GM12878 (cell line): Measurements from ENCODE around the gene C16orf95. TPM values are rescaled to one million over a fixed set of nuclear protein-coding genes. Genes with fewer than 3 reads are reported as not detected.

Source experiments
- NBN ChIP-seq: fragments of 450-650 bp; IDR thresholded peaks from 2 replicates; pipeline ENCODE4 v1.6.1; 2016
- SUPT20H ChIP-seq: IDR thresholded peaks from 2 replicates; pipeline ENCODE4 v1.6.1; 2011; ENCODE audit warnings: low read depth, mild to moderate bottlenecking, low read length, moderate library complexity, borderline replicate concordance; ENCODE audit not compliant: control insufficient read depth
- ZNF622 ChIP-seq: fragments of 450-650 bp; IDR thresholded peaks from 2 replicates; pipeline ENCODE4 v1.6.1; 2017; ENCODE audit warnings: mild to moderate bottlenecking, inconsistent platforms
- polyA plus RNA-seq, 11 experiments: library from polyadenylated mRNA; depleted of rRNA in 4 of 11; unstranded in 6 of 11; stranded (reverse) in 5 of 11; fragments of >200 nt; fragmentation: Nextera tagmentation in 4 of 11; fragmentation: Illumina TruSeq in 1 of 11; extraction: Ambion mirVana in 4 of 11; extraction: Trizol in 1 of 11; gene quantifications; 1 replicate in 1 of 11; 2 replicates in 10 of 11; pipeline versions ENCODE4 v1.2.1 to v1.2.3, GENCODE V29; 2011 to 2016; ENCODE audit warnings: inconsistent platforms in 2 of 11, missing spikeins in 2 of 11, low read depth in 1 of 11
- total RNA-seq, 4 experiments: library from RNA; depleted of rRNA in 3 of 4; stranded (reverse); fragments of >200 nt in 3 of 4; fragmentation: Illumina TruSeq in 1 of 4; extraction: Trizol in 1 of 4; gene quantifications; 2 replicates each; pipeline versions ENCODE4 v1.2.1 to v1.2.3, GENCODE V29; 2013 to 2021
- TF ChIP-seq, protein P1 (sequence below): fragments of 450-650 bp; IDR thresholded peaks from 2 replicates; pipeline ENCODE4 v1.6.1; 2017; ENCODE audit warnings: antibody characterized with exemption, mild to moderate bottlenecking, moderate library complexity
- TF ChIP-seq, protein P2 (sequence below): IDR thresholded peaks from 2 replicates; pipeline ENCODE4 v1.6.1; 2012; ENCODE audit warnings: improper control_type of control experiment, low read depth, low read length; ENCODE audit not compliant: insufficient replicate concordance

The C16orf95 gene
- total and polyA plus RNA-seq, 10 of the 15 experiments (the other 5 are each of a cell fraction or from before 2014, with no cell fraction given): 0.90 to 22.7 (median 6.0) TPM

DNA sequence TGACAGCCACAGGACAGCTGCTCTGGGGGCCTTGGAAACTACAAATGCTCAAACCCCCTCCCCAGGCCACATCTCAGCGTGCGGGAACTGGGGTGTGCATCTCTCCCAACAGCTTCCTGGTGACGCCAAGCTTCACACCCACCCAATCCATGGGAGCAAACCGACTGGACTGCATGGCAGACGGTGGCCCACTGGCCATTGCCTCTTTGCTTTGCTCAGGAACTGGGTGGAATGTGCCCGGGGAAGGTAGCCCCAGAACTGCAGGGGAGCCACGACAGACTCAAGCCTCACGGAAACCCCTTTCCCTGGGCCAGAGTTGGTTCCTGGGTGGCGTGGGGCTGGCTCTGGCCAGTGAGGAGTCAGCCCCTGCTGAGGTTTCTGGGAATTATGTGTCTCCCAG lies 5.2 kb upstream of the C16orf95 start (continued):
- TF ChIP-seq, protein P1, sequence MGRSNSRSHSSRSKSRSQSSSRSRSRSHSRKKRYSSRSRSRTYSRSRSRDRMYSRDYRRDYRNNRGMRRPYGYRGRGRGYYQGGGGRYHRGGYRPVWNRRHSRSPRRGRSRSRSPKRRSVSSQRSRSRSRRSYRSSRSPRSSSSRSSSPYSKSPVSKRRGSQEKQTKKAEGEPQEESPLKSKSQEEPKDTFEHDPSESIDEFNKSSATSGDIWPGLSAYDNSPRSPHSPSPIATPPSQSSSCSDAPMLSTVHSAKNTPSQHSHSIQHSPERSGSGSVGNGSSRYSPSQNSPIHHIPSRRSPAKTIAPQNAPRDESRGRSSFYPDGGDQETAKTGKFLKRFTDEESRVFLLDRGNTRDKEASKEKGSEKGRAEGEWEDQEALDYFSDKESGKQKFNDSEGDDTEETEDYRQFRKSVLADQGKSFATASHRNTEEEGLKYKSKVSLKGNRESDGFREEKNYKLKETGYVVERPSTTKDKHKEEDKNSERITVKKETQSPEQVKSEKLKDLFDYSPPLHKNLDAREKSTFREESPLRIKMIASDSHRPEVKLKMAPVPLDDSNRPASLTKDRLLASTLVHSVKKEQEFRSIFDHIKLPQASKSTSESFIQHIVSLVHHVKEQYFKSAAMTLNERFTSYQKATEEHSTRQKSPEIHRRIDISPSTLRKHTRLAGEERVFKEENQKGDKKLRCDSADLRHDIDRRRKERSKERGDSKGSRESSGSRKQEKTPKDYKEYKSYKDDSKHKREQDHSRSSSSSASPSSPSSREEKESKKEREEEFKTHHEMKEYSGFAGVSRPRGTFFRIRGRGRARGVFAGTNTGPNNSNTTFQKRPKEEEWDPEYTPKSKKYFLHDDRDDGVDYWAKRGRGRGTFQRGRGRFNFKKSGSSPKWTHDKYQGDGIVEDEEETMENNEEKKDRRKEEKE: no peak
- TF ChIP-seq ZNF622: no peak
- no peak for TF ChIP-seq SUPT20H
- TF ChIP-seq, protein P2, sequence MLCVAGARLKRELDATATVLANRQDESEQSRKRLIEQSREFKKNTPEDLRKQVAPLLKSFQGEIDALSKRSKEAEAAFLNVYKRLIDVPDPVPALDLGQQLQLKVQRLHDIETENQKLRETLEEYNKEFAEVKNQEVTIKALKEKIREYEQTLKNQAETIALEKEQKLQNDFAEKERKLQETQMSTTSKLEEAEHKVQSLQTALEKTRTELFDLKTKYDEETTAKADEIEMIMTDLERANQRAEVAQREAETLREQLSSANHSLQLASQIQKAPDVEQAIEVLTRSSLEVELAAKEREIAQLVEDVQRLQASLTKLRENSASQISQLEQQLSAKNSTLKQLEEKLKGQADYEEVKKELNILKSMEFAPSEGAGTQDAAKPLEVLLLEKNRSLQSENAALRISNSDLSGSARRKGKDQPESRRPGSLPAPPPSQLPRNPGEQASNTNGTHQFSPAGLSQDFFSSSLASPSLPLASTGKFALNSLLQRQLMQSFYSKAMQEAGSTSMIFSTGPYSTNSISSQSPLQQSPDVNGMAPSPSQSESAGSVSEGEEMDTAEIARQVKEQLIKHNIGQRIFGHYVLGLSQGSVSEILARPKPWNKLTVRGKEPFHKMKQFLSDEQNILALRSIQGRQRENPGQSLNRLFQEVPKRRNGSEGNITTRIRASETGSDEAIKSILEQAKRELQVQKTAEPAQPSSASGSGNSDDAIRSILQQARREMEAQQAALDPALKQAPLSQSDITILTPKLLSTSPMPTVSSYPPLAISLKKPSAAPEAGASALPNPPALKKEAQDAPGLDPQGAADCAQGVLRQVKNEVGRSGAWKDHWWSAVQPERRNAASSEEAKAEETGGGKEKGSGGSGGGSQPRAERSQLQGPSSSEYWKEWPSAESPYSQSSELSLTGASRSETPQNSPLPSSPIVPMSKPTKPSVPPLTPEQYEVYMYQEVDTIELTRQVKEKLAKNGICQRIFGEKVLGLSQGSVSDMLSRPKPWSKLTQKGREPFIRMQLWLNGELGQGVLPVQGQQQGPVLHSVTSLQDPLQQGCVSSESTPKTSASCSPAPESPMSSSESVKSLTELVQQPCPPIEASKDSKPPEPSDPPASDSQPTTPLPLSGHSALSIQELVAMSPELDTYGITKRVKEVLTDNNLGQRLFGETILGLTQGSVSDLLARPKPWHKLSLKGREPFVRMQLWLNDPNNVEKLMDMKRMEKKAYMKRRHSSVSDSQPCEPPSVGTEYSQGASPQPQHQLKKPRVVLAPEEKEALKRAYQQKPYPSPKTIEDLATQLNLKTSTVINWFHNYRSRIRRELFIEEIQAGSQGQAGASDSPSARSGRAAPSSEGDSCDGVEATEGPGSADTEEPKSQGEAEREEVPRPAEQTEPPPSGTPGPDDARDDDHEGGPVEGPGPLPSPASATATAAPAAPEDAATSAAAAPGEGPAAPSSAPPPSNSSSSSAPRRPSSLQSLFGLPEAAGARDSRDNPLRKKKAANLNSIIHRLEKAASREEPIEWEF: no peak
- TF ChIP-seq NBN: no peak
